Nephron (organoid): ENCODE data around the gene ST3GAL4.

Experiments used
- H3K27ac Mint-ChIP-seq, 3 experiments: 2 replicates each; pipeline ENCODE4 v1.8.0; 2020; ENCODE audit warnings: mixed read lengths in 3 of 3, mild to moderate bottlenecking in 2 of 3, moderate library complexity in 1 of 3
- H3K27me3 Mint-ChIP-seq: 2 replicates; pipeline ENCODE4 v1.8.0; 2021; ENCODE audit warnings: low read depth, mild to moderate bottlenecking, moderate library complexity, mixed read lengths
- H3K36me3 Mint-ChIP-seq: 2 replicates; pipeline ENCODE4 v1.8.0; 2020; ENCODE audit warnings: low read depth, mixed read lengths
- H3K4me1 Mint-ChIP-seq: 2 replicates; pipeline ENCODE4 v1.8.0; 2020; ENCODE audit warnings: mixed read lengths
- H3K4me3 Mint-ChIP-seq, 3 experiments: 2 replicates each; pipeline ENCODE4 v1.8.0; 2020; ENCODE audit warnings: mild to moderate bottlenecking in 3 of 3, mixed read lengths in 3 of 3, moderate library complexity in 2 of 3
- H3K9me3 Mint-ChIP-seq: 2 replicates; pipeline ENCODE4 v1.8.0; 2020; ENCODE audit warnings: mixed read lengths
- TF ChIP-seq, protein P1 (sequence below), 3 experiments: fragments of 200-600 bp; sonication (generic); IDR thresholded peaks; one replicate each; pipeline ENCODE4 v1.5.0; 2021; ENCODE audit warnings: antibody characterized with exemption in 3 of 3; ENCODE audit not compliant: unreplicated experiment in 3 of 3

Gene ST3GAL4

DNA sequence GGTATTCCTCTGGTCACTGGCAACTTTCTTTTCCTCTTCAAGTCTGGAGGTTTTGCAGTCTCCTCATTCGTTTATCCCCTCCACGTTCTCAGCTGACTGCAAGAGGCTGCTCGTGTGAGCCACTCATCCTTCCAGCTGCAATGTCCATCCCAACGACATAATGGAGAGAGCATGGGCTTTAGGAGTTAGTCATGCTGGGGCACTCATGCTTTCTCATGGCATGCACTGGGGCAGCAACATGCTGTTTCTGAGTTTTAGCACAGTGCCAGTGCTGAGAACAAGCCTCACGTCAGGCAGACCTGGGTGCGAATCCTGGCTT, 44.5 kb upstream of the ST3GAL4 start:
- Mint-ChIP-seq H3K36me3 (peaks cover 26% of the 10 kb centered on the region), H3K27ac (peak overlapping the region in 1 of 3 experiments; percentile 19), H3K9me3 (no peaks in the 10 kb centered on the region), H3K27me3 (peaks cover 3% of the 10 kb centered on the region), H3K4me3 (no peak overlapping the region), H3K4me1 (peaks cover 43% of the 10 kb centered on the region)
- TF ChIP-seq, protein P1, sequence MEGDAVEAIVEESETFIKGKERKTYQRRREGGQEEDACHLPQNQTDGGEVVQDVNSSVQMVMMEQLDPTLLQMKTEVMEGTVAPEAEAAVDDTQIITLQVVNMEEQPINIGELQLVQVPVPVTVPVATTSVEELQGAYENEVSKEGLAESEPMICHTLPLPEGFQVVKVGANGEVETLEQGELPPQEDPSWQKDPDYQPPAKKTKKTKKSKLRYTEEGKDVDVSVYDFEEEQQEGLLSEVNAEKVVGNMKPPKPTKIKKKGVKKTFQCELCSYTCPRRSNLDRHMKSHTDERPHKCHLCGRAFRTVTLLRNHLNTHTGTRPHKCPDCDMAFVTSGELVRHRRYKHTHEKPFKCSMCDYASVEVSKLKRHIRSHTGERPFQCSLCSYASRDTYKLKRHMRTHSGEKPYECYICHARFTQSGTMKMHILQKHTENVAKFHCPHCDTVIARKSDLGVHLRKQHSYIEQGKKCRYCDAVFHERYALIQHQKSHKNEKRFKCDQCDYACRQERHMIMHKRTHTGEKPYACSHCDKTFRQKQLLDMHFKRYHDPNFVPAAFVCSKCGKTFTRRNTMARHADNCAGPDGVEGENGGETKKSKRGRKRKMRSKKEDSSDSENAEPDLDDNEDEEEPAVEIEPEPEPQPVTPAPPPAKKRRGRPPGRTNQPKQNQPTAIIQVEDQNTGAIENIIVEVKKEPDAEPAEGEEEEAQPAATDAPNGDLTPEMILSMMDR (IDR thresholded peaks at IDR 0.05; ENCODE audit: unreplicated experiment in 3 of 3) = no peak

DNA sequence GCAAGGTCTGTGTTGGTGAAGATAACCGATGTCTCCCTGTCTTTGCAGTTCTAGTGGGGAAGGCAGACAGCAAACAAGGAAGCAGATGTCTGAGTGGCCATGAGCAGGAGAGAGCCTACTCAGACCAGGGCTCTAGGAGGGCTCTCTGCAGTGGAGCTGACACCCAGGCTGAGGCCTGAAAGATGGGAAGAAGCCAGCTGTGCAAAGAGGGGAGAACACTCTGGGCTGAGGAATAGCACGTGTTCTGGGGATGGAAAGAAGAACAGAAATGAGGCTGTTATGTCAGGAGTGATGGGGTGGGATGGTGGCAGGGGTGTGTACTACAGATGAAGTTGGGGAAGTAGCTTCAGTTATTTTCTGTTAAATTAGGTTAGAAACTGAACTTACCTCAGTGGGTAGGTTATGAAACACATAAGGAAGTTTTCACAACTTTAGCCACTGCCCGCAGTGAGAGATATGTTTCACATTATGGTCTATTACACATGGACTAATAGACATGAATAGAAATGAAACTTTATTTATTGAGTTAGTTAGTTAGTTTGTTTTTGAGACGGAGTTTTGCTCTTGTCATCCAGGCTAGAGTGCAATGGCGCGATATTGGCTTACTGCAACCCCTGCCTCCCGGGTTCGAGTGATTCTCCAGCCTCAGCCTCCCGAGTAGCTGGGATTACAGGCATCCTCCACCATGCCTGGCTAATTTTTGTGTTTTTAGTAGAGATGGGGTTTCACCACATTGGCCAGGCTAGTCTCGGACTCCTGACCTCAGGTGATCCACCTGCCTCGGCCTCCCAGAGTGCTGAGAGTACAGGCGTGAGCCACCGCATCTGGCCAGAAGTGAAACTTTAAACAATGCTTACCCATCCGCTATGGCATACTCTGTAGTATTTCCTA, 43.8 kb upstream of the ST3GAL4 start:
- Mint-ChIP-seq H3K4me1 (peaks cover 50% of the 10 kb centered on the region), H3K27ac (peak overlapping the region in 1 of 3 experiments; percentile 5), H3K9me3 (no peaks in the 10 kb centered on the region), H3K36me3 (peaks cover 32% of the 10 kb centered on the region), H3K27me3 (no peaks in the 10 kb centered on the region), H3K4me3 (no peak overlapping the region)
- TF ChIP-seq, protein P1 (IDR thresholded peaks at IDR 0.05; ENCODE audit: unreplicated experiment in 3 of 3) = no peak

DNA sequence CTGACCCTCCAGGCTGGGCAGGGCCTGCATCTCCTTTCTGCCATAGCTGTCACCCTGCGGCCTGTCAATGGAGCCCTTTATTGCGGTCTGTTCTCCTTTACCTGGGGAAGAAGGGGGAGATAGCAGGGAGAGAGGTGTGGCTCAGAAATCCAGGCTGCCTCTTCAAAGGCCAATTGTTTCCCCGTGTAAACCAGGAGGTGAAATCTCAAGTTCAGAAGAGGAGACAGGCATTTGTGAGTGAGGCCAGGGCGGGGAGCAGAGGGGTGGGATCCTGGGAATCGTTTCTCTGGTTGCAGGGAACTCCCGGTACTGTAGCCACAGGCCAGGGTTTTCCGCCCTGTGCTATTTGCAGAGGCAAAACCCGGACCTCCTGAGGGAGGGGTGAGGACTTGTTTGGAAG, 42.5 kb upstream of the ST3GAL4 start:
- Mint-ChIP-seq H3K36me3 (peaks cover 33% of the 10 kb centered on the region), H3K4me1 (peaks cover 55% of the 10 kb centered on the region), H3K27me3 (no peaks in the 10 kb centered on the region), H3K4me3 (no peak overlapping the region), H3K27ac (peak overlapping the region in 2 of 3 experiments; percentile 19 to 76), H3K9me3 (no peaks in the 10 kb centered on the region)
- TF ChIP-seq, protein P1 (IDR thresholded peaks at IDR 0.05; ENCODE audit: unreplicated experiment in 3 of 3) = no peak

DNA sequence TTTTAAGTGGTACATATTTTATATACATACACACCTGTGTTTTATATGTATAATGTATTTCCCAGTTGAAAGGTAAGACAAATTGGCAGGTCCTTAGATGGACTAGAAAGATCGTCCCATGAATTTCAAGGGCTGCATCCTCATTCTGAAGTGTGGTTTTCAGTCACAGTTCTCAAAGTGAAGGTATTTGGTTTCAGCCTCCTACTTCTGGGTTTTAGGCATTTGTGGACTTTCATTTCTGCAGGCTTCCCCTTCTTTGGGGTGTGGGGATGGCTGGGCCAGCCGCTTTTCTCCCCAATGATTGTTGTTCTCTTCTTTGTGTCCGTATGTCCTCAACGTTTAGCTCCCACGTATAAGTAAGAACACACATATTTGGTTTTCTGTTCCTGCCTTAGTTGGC, 41.7 kb upstream of the ST3GAL4 start:
- H3K27ac Mint-ChIP-seq = peak overlapping the region in 1 of 3 experiments; percentile 19
- H3K27me3 Mint-ChIP-seq = no peaks in the 10 kb centered on the region
- peaks cover 57% of the 10 kb centered on the region for H3K4me1 Mint-ChIP-seq
- peaks cover 32% of the 10 kb centered on the region for H3K36me3 Mint-ChIP-seq
- H3K4me3 Mint-ChIP-seq = no peak overlapping the region
- TF ChIP-seq, protein P1 (IDR thresholded peaks at IDR 0.05; ENCODE audit: unreplicated experiment in 3 of 3) = no peak
- no peaks in the 10 kb centered on the region for H3K9me3 Mint-ChIP-seq

DNA sequence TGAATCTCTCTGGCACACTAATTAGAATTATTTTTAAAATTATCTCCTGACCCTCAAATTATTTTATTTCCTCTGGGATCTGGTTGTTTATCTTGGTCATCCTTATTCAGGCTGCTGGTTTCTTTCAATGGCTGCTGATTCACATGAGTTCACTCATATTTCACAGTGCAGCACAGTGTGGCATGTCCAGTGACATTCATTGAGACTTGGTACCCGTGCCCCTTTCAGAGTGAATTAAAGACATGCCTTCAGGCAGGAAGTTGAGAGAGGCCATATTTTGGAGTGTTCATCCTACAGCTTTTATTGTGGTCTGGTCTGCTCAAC, 38.1 kb upstream of the ST3GAL4 start:
- Mint-ChIP-seq H3K27me3 (no peaks in the 10 kb centered on the region), H3K36me3 (peaks cover 23% of the 10 kb centered on the region), H3K4me1 (peaks cover 57% of the 10 kb centered on the region), H3K4me3 (peak overlapping the region in 1 of 3 experiments; percentile 13), H3K27ac (peak overlapping the region; percentile 87 to 97 (median 94)), H3K9me3 (no peaks in the 10 kb centered on the region)
- TF ChIP-seq, protein P1 (IDR thresholded peaks at IDR 0.05; ENCODE audit: unreplicated experiment in 3 of 3) = no peak
